GM18498 (cell line): Measurements from ENCODE around the gene ARHGAP40.
"Not testable (repeated sequence)": the region's sequence is repeated elsewhere in the genome, so short reads cannot be mapped to it uniquely, and the experiment has no call there.

Source experiments
- ATAC-seq: cut with Tn5 transposase; IDR thresholded peaks from one replicate; pipeline ENCODE4 v1.9.1; 2021; ENCODE audit warnings: mild to moderate bottlenecking, moderate library complexity; ENCODE audit not compliant: unreplicated experiment

The ARHGAP40 gene

DNA sequence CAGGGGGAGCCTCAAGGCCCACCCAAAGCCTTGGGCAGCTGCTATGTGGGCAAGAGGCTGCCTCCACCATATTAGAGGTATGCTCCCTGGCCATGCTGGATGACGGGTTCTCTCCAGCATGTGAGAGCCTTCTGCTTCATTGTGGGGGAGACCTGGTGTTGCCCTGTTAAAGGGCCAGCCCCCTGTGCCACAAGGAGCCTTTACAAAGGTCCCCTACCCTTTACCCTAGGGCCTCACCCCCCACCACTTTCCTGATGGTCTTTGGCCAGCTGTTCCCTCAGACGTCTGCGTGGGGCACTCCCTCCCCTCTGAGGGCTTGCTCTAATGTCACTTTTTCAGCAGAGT lies 15.5 kb upstream of the ARHGAP40 start:
- ATAC-seq: no peak

DNA sequence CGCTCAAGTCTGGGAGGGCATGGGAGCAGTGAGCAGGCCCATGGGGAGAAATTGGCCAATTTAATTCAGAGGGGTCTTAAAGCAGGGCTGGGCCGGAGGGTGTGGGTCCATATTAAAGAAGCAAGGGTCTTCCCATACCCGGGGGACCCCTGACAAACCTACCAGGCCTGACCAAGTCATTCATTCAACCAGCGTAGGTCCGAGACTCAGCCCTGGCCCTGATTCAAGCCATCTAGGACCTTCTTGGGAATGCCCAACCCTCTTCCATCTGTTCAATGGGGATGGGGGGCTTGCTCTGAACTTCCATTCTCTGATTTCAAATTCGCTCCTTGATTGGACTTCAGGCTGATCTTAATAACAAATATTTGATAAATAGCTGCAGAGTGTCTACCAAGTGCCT lies 13.3 kb upstream of the ARHGAP40 start:
- no peak for ATAC-seq

DNA sequence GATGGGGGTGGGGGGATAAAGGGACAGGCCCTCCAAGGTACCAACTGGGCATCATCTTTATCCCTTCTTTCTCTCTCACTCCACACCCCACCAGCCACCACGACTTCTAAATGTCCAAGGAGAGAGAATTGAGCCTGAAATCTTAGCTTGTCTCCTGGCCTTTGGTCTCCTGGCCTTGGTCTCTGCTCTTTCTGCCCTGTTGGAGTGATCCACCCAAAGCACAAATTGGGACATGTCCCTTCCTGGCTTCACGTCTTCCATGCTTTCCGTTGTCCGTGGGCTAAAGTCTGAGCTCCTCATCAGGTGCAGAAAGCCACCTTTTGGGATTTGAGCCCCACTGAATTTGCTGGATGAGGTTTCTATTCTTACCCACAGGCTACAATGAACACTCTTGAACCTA lies 12.3 kb upstream of the ARHGAP40 start:
- no peak for ATAC-seq

DNA sequence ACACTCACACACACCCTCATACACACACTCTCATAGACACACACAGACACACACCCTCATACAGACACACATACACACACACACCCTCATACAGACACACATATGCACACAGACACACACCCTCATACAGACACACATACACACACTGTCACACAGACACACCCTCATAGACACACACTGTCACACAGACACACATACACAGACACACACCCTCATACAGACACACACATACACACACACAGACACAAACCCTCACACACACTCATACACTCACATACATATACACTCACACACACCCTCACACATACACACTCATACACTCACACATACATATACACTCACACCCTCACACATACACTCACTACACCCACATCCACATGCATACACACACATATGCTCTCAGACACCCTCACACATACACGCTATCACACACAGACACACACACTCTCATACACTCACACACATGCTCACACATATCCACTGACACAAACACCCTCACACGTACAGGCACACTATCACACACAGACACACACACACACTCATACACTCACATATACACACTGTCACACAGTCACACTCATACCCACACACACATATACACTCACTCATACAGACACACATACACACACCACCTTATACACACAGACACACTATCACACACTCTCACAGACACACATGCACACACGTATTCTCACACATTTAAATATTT lies 11.5 kb upstream of the ARHGAP40 start:
- ATAC-seq: no peak

DNA sequence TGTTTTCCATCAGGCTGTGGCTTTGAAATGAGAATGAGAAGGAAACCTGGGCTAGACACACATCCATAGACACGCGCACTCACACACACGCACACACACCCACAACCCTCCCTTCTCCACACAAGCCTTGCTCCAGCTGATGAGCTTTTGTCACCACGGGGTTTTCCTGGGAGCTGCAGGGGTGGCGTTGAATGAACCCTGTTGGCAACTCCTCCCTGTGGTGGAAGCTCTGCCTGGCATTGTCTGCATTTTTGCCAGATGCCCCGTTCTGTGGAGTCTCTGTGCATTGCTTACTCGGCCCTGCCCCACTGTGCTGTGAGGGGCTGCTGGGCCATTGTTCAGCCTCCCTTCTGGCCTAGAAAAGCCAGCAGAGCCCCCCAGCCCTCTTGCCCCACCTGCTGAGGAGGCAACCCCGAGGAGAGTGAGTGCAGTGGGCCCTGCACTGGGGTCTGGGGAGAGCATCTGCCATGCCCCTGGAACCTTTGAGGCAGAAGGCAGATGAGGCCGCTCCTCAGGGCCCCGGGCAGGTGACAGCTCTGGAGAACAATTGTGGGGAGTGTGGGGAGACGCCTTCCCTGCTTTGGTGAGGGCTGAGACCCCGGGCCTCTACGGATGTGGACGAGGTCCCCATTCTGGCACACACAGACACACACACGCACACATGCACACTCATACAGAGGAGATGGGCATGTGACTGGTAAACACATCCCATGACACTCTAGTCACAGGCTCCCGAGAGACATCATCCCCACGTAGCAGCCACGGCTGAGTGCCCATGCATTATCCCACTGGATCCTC lies 10.7 kb upstream of the ARHGAP40 start:
- ATAC-seq: no peak

DNA sequence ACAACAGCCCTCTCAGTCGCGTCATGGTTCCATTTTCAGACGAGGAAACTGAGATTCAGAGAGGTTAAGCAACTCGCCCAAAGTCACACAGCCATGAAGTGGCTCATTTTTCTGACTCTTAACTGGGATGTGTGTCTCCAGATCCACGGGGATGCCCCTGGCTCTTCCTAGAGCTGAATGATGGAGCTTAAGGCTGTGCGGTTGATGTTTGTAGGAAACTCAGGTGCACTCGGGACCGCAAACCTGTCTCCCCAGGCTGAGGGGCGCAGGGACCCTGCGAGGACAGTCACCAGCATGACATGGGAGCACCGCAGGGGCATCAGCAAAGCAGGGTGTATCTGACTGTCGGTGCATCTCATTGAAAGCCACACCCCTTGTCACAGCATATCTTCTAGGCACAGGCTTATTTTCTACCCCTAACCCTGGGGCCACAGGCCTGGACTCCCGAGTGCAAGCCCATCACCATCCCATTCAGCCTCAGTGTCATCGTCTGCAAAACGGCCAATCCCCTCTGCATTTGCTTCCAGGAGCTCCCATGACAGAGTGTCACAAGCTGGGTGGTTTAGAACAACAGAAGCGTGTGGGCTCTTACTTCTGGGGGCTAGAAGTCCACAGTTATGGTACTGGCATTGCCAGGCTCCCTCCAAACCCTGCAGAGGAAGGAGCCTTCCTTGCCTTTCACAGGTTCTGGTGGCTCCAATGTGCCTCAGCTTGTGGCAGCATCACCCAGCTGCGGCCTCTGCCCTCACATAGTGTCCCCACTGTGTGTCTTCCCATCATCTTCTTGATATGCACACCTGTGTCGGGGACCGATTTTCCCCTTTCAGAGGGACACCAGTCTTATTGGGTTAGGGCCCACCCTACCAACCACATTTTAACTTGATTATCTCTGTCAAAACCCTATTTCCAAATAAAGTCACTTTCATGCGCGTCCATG lies 9.9 kb upstream of the ARHGAP40 start:
- ATAC-seq: no peak

DNA sequence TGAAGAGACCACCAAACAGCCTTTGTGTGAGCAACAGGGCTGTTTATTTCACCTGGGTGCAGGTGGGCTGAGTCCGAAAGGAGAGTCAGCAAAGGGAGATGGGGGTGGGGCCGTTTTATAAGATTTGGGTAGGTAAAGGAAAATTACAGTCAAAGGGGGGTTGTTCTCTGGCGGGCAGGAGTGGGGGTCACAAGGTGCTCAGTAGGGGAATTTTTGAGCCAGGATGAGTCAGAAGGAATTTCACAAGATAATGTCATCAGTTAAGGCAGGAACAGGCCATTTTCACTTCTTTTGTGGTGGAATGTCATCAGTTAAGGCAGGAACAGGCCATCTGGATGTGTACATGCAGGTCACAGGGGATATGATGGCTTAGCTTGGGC lies 9.2 kb upstream of the ARHGAP40 start:
- not testable (repeated sequence) for ATAC-seq

DNA sequence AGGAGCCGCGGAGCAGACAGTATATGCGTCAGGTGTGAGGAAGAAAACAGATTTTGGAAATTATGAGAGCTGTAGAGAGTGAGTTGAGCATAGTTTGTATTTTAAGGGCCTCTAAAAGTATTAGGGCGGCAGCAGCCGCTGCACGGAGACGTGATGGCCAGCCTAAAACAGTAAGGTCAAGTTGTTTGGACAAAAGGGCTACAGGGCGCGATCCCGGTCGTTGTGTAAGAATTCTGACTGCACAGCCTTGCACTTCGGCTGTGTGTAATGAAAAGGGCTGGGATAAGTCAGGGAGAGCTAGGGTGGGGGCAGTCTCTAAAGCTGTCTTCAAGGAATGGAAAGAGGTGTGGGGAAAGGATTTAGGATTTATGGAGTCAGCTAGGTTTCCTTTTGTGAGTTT lies 7.3 kb upstream of the ARHGAP40 start:
- not testable (repeated sequence) for ATAC-seq

DNA sequence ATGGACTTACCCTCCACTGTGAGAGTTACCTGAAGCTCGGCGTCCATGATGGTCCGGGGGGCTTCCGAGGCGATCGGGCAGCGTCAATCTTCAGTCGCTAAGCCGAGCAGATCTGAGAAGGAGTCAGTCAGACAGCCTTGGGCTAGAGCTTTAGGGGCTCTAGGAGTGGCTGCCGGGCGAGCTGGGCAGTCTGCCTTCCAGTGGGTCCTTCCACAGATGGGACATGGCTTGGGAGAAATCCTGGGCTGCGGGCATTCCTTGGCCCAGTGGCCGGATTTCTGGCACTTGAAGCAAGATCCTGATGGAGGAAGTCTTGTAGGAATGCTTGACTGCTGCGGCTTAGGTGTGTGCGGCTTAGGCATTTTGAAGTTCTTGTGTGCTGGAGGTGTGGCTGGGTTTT lies 5.7 kb upstream of the ARHGAP40 start:
- not testable (repeated sequence) for ATAC-seq

DNA sequence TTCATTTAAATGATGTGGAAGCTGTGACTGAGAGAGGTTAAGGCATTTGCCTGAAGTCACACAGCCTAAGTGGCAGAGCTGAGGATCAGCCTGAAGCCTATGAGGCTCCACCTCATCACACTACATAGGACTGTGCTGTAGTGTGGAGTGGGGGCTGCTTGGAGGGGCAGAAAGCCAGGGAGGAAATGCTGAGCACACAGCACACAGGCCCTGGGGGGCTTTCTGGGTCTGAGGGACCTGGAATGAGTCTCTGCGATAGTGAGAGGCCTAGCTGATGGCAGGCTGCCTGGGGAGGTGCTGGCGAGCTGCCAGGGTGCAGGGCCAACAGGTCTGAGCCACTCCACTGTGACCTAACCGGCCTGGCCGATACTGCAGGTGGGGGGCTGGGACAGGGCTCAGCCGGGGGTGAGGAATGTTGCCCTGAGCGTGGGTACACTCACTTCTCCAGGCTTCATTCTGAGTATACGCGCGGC lies 2.2 kb upstream of the ARHGAP40 start:
- ATAC-seq: no peak

DNA sequence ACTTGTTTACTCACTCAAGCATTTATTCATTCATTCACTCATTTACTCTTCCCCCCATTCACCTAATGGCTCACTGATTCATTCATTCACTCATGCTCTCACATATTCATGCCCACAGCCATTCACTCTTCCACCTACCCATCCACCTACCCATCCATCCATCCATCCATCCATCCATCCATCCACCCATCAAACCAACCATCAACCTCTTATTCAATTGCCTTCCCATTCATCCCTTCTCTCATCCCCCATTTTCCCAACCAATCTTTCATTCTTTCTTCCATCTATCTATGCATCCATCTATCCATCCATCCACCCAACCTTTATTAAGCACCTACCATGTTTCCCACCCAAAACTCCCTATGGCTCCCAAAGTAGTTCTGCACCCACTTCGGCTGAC lies 1.6 kb upstream of the ARHGAP40 start:
- ATAC-seq: no peak

DNA sequence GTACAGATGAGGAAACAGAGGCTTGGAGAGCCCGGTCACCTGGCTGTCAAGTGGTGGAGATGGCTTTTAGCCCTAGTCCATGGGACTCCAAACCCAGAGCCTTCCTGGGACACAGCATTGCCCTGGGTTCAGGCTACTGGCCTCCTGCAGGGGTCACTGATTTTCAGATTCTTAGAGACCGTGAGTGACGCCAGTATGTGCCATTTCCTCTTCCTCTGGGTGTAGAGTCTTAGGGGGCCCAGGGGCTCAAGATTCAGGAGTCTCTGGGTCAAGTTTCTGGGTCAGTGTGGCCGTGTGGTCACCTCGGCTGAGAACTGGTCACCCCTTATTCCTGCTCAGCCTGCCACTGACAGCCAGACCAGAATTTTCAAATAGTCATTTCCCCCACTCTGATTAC lies 574 bp downstream of the ARHGAP40 start:
- no peak for ATAC-seq

DNA sequence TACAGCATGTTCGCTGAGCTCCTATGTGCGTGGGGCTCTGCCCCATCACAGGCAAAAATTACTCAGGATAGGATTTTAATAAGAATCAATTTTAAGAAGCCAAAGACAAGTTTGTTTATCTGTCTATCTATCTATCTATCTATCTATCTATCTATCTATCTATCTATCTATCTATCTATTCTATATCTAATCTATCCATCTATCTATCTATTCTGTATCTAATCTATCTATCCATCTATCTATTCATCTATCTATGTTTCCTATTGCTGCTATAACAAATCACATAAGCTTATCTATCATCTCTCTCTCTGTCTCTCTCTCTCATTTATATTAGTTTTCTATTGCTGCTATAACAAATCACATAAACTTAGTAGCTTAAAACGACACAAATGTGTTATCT lies 1.7 kb downstream of the ARHGAP40 start:
- ATAC-seq: no peak

DNA sequence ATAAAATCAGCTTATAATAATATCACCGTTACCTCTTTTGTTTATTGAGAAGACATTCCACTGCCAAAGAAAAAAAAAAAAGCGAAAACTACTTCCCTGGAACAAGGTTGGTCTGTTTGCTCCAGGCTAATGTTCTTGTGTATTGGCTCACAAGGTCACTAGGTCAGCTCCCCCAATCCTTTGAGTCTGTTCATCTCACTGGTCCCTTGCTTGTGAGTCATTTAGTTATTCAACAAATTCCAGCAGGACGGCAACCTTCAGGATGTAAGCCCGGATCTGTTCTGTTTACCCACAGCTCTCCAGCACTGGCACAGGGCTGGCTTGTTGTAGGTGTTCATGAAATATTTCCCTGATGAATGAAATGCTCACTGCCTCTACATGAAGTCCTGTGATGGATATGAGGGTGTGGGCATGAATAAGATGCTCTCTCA lies 3.3 kb downstream of the ARHGAP40 start:
- no peak for ATAC-seq

DNA sequence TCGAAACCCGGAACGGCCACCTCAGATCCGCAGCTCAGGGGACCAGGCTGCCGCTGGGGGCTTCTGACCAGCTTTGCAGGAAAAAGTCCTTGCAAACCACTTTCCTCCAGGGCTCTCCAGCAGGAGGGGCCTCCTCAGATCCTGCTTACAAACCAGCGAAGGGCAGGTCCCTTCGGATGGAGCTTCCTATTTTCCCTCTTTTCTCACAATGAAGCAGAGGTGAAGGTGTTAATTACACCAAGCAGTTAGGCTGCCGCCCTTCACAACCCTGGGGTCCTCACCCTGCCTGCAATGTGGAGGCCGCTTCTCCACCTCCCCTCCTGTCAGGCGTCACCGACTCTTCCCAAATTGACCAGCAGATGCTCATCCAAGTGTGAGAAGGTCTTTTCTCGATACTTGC lies 5.7 kb downstream of the ARHGAP40 start:
- ATAC-seq: no peak

DNA sequence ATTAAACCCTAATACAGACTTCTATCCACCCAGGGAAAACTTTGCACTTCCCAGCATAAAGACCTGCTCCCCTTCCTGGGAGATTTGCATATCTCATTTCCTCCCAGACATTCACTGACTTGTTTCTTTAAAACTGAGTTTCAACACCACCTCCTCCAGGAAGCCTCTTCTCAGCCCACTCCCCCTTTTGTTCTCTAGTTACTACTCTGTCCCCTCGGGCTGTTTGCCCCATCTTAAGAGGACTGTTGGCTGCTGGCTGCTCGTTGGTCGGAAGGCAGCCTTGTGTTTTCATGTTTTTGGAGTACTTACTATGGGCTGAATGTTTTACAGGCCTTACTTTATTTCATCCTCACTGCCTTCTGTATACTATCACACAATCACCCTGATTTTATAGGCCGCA lies 6.6 kb downstream of the ARHGAP40 start:
- no peak for ATAC-seq

DNA sequence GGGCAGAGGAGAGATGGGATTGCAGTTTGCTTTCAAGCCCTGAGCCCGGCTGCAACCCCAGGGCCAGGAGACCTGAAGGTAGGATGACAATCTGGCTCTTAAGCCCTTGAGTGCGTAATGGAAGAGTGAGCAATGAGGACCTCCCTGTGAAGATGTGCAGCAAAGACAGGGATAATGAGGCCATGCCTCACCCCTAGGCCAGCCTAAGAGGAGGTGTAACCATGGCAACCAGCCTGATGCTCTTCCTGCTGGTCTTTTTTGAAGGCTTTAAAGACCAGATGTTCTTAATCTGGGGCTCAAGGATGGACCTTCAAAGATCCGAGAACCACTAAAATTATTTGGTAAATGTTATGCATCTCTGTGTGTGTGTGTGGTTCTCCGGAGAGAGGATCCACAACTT lies 8.2 kb downstream of the ARHGAP40 start:
- no peak for ATAC-seq

DNA sequence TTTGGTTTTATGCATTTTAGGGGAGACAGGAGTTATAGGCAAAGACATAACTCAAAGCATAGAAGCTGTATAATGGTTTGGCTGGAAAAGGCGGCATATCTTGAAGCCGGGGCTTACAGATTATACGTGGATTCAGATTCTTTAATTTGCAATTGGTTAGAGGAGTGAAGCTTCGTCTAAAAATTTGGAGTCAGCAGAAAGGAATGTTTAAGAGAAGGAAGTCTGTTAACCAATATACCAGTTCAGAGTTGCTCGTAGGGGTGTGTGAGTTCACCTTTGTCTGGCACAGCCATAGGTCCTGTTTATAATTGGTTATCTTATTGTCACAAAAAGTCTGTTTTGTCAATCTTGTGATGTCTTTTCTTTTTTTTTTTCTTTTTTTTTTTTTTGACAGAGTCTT lies 8.9 kb downstream of the ARHGAP40 start:
- no peak for ATAC-seq

DNA sequence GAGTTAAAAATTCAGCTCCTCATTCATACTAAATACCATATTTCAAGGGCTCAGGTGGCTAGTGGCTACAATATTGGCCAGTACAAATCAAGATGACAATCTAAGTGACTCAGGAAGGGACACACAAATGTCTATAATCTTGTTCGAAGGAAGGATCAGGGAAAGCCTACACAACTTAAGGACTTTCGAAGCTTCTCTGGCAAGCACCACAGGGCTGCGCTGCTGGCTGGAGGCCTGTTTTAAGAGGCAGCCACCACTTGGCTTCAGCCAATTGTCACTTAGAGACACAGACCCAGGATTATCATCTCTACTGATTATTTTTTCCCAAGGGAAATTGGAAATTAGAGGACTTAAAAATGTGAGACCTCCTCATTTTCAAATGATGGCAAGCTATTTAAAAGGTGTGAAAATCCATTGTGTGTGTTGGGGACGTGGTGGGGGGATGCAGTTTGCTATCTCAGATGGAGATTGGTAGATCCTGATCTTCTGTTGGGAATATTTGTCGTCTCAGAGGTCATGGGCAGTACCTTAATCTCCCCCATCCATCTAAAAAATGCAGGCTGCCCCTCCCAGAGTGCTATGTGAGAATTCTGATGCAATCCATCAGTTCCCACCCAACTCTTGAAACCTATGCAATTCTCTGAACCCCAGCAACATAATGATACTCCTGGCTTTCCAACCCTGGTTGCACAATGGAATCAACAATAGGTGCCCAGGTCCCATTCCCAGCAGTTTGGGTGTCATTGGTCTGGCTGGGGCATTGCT lies 11.3 kb downstream of the ARHGAP40 start:
- ATAC-seq: no peak

DNA sequence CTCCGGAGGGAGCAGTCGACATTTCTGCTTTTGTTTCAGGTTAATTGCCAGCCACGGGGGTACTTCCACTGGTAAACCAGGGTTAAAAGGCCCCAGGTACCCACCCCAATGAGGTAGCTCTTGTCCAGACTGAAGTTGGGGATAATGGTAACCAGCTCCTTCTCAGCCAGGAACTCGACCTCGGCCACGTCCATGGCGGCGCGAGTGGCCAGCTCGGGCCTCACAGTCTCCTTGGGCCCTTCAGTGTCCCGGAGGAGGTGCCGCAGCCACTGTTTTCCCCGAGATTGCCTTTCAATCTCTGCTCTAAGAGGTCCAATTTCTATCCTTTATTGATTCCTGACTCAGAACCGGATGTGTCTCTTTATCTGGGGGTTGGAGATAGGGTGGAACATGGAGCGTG lies 13.7 kb downstream of the ARHGAP40 start:
- ATAC-seq: no peak

DNA sequence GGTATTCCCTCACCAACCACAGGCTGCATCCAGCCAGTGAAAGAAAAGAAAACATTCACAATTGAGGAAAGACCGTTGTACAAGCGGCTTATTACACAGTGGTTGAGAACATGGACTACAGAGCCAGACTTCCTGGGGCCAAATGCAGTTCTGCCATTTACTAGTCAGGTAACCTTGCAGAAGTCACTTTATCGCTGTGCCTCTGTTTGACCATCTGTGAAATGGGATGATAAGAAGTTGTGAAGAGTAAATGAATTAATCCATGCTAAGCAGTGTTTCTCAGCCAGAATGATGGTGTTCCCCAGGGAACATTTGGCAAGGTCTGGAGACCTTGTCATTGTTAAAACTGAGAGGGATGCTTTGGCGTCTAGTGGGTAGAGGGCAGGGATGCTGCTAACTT lies 14.8 kb downstream of the ARHGAP40 start:
- ATAC-seq: no peak
